ENCODE results near the gene SUPT3H.
"Not testable (repeated sequence)": the region's sequence is repeated elsewhere in the genome, so short reads cannot be mapped to it uniquely, and the experiment has no call there.

The SUPT3H gene

GRCh38 chr6:45314146-45314545 lies 63.6 kb downstream of the SUPT3H start:
- no peak for DNase-seq

- peak; percentile 2 for DNase-seq
These were observed 67.5 kb downstream of the SUPT3H start for GRCh38 chr6:45310118-45310788.

- DNase-seq, result no peak
These were observed 72.2 kb downstream of the SUPT3H start for GRCh38 chr6:45305546-45305945.

GRCh38 chr6:45302832-45303231 lies 74.9 kb downstream of the SUPT3H start:
- no peak for DNase-seq

GRCh38 chr6:45301348-45302142 lies 76.2 kb downstream of the SUPT3H start:
- no peak for DNase-seq

GRCh38 chr6:45300736-45301135 lies 77.0 kb downstream of the SUPT3H start:
- no peak for DNase-seq

- DNase-seq, result no peak
These were observed 78.6 kb downstream of the SUPT3H start for GRCh38 chr6:45299096-45299581.

- DNase-seq, result no peak
These were observed 80.4 kb downstream of the SUPT3H start for GRCh38 chr6:45297320-45297719.

- not testable (repeated sequence) for DNase-seq
These were observed 83.6 kb downstream of the SUPT3H start for GRCh38 chr6:45294065-45294701.

GRCh38 chr6:45293306-45293705 lies 84.4 kb downstream of the SUPT3H start:
- no peak for DNase-seq

- no peak for DNase-seq
These were observed 87.8 kb downstream of the SUPT3H start for GRCh38 chr6:45289751-45290514.

- not testable (repeated sequence) for DNase-seq
These were observed 91.0 kb downstream of the SUPT3H start for GRCh38 chr6:45286707-45287106.

- DNase-seq, result no peak
These were observed 99.4 kb downstream of the SUPT3H start for GRCh38 chr6:45278367-45278766.

- DNase-seq, result not testable (repeated sequence)
These were observed 100.0 kb downstream of the SUPT3H start for GRCh38 chr6:45277741-45278140.

GRCh38 chr6:45275358-45275757 lies 102.4 kb downstream of the SUPT3H start:
- DNase-seq, result no peak

GRCh38 chr6:45272626-45273025 lies 105.1 kb downstream of the SUPT3H start:
- DNase-seq, result no peak

- DNase-seq, result no peak
These were observed 112.5 kb downstream of the SUPT3H start for GRCh38 chr6:45265246-45265645.

GRCh38 chr6:45260696-45261095 lies 117.0 kb downstream of the SUPT3H start:
- DNase-seq, result no peak

GRCh38 chr6:45256697-45257695 lies 120.7 kb downstream of the SUPT3H start:
- no peak for DNase-seq

GRCh38 chr6:45255434-45255833 lies 122.3 kb downstream of the SUPT3H start:
- no peak for DNase-seq

GRCh38 chr6:45254253-45254652 lies 123.5 kb downstream of the SUPT3H start:
- no peak for DNase-seq

GRCh38 chr6:45253453-45253852 lies 124.3 kb downstream of the SUPT3H start:
- DNase-seq, result no peak

Data from activated effector memory CD4-positive, alpha-beta T cell treated with Interleukin-2 at 50 U/mL for 16 hours (primary cell).